Mesenteric fat pad (tissue), 1 donor: ENCODE measurements around the gene MTO1. TPM values are rescaled to one million over a fixed set of nuclear protein-coding genes. Genes with fewer than 3 reads are reported as not detected.
"Not testable (repeated sequence)": the region's sequence is repeated elsewhere in the genome, so short reads cannot be mapped to it uniquely, and the experiment has no call there.

Experiments
- DNase-seq: peaks from one replicate; pipeline ENCODE4 v3.0.0-alpha.2; 2020; ENCODE audit warnings: low spot score
- total RNA-seq: library from RNA; stranded (reverse); fragmentation: NEBNext Ultra II Directional; extraction: Animal tissue kit (Norgen Biotek cat#: 25700); gene quantifications from one replicate; pipeline ENCODE4 v1.2.1, GENCODE V29; 2021
- donor health status: DM: yes; HTN: yes; CAD: no.

MTO1 gene
- total RNA-seq, 1 donor from 2014 or later: 20.3 TPM

DNA sequence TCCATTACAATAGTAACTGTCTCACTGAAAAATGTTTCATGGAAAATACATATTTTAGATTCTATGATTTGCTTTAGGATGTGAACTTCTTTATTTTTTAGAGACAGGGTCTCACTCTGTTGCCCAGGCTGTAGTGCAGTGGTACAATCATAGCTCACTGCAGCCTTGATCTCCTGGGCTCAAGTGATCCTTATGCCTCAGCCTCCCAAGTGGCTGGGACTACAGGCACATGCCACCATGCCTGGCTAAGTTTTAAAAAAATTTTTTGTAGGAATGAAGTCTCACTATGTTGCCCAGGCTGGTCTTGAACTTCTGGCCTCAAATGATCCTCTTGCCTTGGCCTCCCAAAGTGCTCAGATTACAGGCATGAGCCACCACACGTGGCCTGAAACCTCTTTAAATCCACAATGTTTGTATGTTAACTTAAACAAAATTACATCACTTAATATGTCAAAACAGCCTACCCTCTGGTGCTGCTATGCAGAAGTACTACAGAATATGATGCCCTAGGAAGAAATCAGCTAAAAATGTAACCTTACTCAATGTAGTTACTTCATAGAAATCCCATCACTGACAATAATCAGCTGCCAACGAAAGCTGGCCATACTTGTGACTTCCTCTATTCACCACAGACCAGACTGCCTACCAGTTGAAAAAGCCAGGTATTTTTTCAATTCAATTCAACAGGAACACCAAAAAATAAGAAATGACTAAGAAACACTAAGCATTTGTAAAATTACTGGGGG is 41.7 kb downstream of the MTO1 start:
- DNase-seq: no peak

DNA sequence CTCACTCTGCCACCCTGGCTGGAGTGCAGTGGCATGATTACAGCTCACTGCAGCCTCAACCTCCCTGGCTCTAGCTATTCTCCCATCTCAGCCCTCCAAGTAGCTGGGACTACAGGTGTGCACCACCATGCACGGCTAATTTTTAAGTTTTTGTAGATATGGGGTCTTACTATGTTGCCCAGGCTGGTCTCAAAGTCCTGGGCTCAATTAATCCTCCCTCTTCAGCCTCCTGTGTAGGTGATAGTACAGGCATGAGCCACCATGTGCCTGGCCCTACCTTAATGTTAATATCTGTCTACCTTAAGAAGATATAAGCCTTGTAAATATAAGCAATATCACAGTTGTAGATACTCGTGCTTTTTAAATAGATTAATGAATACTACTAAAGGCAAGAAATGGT is 42.6 kb downstream of the MTO1 start:
- DNase-seq: no peak

DNA sequence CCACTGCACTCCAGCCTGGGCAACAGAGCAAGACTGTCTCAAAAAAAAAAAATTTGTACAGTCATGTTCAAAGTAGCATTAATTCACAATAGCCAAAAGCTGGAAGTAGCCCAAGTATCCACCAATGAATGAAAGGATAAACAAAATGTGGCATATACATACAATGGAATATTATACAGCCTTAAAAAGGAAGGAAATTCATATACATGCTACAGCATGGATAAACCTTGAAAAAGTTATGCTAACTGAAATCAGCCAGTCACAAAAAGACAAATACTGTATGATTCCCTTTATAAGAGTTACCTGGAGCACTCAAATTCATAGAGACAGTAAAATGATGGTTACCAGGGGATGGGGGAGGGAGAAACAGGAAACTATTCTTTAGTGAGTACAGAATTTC is 43.6 kb downstream of the MTO1 start:
- no peak for DNase-seq

DNA sequence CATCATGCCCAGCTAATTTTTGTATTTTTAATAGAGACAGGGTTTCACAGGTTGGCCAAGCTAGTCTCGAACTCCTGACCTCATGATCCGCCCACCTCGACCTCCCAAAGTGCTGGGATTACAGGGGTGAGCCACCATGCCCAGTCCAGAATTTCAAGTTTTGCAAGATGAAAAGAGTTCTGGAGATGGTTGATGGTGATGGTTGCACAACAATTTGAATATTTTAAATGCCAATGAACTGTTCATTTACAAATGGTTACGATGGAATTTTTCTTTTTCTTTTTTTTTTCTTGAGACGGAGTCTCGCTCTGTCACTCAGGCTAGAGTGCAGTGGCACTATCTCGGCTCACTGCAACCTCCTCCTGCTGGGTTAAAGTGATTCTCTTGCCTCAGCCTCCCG is 44.2 kb downstream of the MTO1 start:
- DNase-seq: not testable (repeated sequence)

DNA sequence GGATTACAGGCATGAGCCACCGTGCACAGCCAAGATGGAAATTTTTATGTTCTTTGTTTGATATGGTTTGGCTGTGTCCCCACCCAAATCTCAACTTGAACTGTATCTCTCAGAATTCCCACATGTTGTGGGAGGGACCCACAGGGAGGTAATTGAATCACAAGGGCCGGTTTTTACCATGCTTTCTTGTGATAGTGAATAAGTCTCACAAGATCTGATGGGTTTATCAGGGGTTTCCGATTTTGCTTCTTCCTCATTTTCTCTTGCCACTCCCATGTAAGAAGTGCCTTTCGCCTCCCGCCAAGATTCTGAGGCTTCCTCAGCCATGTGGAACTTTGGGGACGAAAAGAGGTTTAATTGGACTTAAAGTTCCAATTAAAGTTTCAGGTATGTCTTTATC is 44.7 kb downstream of the MTO1 start:
- DNase-seq: no peak

DNA sequence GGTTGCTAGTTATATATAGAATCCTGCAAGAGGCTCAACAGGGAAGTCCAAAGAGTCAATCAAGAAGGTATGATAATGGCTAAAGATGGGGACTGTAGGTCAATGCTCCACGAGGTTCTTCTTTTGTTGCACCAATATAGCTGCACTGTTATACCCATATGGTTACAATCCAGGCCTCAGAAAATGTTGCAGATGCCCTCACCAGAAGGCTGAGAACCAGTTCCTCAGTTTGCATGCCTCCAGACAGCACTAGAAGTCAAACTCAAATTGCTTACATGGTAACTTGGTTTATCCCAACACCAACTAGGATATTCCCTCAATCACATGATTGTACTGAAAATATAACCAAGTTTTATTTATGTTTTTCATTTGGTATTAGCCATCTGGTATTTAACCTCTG is 47.2 kb downstream of the MTO1 start:
- no peak for DNase-seq

DNA sequence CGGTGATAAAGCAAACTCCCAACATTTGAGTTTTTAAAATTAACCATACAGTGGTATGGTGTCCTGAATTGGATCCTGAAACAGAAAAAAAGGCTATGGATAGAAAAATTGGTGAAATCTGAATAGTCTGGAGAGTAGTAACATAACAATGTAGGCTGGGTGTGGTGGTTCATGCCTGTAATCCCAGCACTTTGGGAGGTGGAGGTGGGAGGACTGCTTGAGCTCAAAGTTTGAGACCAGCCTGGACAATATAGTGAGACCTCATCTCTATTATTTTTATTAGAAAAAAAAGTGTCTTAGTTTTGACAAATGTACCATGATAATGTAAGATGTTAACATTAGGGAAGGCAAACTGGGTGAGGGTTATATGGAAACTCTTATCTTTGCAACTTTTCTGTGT is 48.3 kb downstream of the MTO1 start:
- DNase-seq: no peak

DNA sequence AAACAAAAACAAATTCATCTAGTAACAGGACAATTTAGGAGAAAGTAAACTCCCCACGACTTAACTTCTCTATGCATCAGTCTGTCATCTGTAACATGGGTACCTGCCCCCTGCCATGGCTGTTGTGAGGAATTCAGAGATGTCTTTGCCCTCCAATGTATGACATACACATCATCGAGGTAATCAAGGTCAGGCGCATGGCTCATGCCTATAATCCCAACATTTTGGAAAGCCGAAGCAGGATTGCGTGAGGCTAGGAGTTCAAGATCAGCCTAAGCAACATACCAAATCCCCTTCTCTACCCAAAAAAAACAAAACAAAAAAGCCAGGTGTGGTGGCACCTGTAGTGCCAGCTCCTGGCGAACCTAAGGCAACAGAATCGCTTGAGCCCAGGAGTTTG is 50.3 kb downstream of the MTO1 start:
- DNase-seq: no peak

DNA sequence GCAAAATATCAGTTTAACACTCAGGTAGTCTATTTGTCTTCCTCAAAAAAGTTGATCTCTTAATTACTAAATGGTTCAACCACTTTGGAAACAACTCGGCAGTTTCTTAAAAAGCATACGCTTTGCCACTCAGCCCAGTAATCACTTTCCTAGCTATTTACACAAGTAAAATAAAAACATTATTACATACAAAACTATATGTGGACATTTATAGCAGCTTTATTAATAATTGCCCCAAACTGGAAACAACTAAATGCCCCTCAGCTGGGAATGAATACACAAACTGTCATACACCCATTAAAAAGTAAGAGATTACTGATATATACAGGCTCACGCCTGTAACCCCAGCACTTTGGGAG is 51.9 kb downstream of the MTO1 start:
- no peak for DNase-seq

DNA sequence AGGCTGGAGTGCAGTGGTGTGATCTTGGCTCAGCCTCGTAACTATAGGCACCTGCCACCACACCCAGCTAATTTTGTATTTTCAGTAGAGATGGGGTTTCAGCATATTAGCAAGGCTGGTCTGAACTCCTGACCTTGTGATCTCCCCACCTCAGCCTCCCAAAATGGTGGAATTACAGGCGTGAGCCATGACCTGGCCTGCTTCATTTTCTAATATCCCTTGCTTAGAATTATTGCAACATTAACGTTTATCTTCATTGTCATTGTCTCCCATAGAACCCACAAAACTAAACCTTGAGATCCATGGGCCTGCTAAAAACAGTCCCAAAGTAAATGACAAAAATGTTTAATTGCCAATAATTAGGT is 53.2 kb downstream of the MTO1 start:
- no peak for DNase-seq

DNA sequence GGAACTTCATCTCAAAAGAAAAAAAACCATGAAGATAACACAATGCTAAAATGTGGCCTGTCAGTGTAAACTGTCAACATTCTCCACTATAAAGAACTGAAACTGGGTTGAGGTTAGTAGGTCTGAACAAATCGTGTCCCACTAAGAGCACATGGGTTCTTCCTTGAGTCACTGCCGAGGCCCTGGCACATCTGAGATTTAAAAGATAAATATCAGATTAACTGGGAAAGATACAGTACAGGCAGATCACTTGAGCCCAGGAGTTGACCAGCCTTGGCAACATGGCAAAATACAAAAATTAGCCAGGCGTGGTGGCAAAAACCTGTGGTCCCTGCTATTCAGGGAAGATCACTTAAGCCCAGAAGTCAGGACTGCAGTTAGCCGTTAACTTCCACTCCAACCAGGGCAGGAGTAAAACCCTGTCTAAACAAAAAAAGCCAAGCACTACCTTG is 53.7 kb downstream of the MTO1 start:
- DNase-seq: no peak

DNA sequence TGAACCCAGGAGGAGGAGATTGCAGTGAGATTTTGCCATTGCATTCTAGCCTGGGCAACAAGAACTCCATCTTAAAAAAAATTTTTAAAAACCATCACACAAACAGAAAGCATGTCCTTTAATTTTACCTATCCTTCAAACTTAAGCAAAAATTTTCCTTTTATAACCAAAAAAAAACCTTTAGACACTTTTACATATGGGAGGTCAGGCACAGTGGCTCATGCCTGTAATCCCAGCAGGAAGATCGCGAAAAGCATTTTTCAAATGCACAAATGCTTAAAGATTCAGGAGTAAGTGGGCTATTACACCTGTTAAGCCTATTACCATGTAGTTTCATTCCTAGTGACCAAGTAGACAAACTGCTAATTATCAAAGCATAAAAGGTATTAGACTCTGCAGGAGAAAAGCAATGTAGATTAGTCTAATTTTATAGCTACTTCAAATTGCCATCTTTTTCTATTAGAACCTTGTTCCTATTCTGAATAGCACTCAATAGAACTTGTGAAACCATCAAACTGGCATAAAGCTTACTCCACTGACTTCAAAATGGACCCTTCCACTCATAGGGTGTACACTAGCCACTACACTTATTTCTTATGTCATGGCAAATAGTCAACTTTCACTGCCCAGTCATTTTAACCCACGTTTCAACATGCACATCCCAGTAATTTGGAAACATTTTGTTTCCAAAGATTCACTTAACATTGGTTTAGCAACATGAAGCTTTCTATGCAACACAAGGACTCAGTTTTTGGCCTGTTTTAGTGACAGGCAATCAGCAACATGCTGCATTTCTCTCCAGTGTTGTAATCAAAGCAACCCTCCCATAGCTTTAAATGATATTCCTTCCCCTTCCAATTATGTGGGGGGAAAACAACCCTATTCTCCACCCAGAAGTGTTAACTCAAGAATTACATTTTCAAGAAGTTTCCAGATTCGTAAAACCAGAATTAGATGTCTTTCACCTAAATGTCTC is 55.3 kb downstream of the MTO1 start:
- no peak for DNase-seq

DNA sequence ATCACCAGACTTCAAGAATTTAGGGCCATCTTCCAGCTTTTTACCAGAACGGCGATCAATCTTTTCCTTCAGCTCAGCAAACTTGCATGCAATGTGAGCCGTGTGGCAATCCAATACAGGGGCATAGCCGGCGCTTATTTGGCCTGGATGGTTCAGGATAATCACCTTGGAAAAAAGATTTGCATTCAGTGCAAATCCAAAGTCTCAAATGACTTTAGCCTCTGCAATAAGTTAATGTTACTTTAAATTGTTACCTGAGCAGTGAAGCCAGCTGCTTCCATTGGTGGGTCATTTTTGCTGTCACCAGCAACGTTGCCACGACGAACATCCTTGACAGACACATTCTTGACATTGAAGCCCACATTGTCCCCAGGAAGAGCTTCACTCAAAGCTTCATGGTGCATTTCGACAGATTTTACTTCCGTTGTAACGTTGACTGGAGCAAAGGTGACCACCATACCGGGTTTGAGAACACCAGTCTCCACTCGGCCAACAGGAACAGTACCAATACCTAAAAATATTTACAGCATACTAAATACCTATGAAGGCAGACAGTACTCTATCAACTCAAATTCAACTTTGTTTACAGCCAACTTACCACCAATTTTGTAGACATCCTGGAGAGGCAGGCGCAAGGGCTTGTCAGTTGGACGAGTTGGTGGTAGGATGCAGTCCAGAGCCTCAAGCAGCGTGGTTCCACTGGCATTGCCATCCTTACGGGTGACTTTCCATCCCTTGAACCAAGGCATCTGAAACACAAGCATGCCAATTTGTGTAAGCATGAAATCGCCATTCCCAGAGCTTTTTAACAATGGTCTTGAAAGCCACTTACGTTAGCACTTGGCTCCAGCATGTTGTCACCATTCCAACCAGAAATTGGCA is 56.8 kb downstream of the MTO1 start:
- DNase-seq: not testable (repeated sequence)

DNA sequence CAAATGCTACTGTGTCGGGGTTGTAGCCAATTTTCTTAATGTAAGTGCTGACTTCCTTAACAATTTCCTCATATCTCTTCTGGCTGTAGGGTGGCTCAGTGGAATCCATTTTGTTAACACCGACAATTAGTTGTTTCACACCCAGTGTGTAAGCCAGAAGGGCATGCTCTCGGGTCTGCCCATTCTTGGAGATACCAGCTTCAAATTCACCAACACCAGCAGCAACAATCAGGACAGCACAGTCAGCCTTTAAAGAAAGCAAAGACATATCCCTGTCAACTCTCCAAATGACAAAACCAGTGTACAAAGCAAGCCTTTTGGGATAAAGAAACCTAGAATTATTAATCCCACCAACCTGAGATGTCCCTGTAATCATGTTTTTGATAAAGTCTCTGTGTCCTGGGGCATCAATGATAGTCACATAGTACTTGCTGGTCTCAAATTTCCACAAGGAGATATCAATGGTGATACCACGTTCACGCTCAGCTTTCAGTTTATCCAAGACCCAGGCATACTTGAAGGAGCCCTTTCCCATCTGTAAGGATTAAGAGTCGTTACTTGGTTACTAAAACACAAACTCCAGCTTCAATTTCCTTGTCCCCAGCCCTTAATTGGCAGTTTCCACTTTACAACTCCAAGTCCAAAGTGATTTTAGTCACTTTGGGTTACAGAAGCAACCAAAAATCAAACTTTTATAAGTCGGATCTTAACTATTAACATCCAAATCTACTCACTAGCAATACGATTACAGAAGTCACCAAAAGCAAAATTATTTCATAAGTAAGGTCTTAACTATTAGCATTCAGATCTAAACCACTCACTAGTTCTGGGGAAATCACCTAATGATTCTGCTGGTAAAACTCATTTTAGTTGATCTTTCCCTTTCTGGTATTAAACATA is 57.7 kb downstream of the MTO1 start:
- not testable (repeated sequence) for DNase-seq

DNA sequence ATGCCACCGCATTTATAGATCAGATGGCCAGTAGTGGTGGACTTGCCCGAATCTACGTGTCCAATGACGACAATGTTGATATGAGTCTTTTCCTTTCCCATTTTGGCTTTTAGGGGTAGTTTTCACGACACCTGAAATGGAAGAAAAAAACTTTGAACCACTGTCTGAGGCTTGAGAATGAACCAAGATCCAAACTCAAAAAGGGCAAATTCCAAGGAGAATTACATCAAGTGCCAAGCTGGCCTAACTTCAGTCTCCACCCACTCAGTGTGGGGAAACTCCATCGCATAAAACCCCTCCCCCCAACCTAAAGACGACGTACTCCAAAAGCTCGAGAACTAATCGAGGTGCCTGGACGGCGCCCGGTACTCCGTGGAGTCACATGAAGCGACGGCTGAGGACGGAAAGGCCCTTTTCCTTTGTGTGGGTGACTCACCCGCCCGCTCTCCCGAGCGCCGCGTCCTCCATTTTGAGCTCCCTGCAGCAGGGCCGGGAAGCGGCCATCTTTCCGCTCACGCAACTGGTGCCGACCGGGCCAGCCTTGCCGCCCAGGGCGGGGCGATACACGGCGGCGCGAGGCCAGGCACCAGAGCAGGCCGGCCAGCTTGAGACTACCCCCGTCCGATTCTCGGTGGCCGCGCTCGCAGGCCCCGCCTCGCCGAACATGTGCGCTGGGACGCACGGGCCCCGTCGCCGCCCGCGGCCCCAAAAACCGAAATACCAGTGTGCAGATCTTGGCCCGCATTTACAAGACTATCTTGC is 58.6 kb downstream of the MTO1 start:
- DNase-seq: peak; percentile 93

DNA sequence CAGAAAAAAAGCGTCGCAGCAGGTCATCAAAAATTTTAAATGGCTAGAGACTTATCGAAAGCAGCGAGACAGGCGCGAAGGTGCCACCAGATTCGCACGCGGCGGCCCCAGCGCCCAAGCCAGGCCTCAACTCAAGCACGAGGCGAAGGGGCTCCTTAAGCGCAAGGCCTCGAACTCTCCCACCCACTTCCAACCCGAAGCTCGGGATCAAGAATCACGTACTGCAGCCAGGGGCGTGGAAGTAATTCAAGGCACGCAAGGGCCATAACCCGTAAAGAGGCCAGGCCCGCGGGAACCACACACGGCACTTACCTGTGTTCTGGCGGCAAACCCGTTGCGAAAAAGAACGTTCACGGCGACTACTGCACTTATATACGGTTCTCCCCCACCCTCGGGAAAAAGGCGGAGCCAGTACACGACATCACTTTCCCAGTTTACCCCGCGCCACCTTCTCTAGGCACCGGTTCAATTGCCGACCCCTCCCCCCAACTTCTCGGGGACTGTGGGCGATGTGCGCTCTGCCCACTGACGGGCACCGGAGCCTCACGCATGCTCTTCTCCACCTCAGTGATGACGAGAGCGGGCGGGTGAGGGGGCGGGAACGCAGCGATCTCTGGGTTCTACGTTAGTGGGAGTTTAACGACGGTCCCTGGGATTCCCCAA is 59.3 kb downstream of the MTO1 start, which contains the start of gene EEF1A1:
Gene EEF1A1, minus strand, starts transcription at position 345 of the 663 bp plus-strand sequence. CDS start 1,006 bp downstream, outside the sequence.
- DNase-seq: peak; percentile 100

DNA sequence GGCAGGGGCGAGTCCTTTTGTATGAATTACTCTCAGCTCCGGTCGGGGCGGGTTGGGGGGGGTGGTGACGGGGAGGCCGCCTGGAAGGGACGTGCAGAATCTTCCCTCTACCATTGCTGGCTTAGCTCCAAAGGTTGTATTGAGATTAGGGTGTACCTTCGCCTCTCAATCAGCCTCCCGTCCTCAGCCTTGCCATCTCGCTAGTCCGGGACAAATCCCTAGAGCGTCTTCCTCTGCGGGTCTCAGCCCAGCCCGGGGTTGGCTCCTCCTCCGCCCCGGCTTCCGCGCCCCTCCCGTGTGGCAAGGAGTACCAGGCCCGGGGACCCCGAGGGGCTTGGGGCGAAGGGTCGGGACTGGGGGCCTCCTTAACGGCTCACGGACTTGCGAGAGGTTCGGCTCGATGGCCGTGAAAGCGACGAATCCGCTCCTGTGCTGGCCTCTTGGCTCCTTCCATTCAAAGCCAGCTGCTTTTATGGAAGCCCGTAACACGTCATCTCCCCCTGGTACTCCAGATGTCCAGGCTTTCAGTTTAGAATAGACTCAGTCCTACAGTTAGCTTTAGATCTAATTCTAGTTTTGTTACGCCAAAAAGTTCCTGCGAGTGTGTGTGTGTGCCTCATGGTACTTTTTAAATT is 59.9 kb downstream of the MTO1 start:
- DNase-seq: peak; percentile 92

DNA sequence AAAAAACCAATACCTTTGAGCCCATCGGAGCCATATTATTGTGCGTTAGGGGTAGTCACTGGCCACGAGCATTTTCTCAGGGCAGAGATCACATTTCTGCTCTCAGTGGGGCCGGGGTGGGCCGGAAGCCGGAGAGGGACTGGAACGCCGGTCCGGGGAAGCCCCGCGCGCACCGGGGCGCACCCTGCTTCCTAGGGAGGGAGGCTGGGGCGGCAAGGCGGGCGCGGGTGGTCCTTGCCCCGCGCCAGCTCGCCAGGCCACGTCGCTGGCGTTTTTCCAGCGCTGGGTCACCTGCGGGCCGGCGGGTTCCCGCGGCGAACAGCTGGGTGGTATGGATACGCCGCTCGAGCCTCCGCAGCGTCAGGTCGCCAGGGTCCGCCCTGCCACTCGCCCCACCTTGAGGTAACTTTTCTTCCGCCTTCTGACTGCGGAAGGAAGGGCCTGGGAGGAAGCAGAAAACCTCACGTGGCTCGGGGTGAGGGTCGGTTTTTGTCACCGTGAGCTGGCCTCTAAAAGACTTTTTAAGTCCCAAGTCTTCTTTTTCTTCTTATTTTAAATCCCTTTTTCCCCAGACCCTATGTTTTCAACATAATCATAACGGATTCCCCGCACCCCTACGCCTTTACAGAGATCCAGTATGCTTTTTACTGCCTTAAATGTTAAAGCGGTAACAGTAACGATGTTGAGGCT is 62.0 kb downstream of the MTO1 start:
- peak; percentile 91 for DNase-seq
